Bronchial epithelial cell (primary cell): ENCODE data around the gene NT5M. TPM values are rescaled to one million over a fixed set of nuclear protein-coding genes. Genes with fewer than 3 reads are reported as not detected.

Source experiments
- DNase-seq: peaks from one replicate; pipeline ENCODE4 v3.0.0-alpha.2; 2010; ENCODE audit warnings: low read depth
- FAIRE-seq: peaks from 2 replicates; lab custom pipeline; 2011; peaks lifted over from hg19 to GRCh38; lab: Jason Lieb, UNC
- H3K27me3 ChIP-seq: 2 replicates; pipeline ENCODE4 v1.5.1; 2011; ENCODE audit warnings: low read length; ENCODE audit not compliant: control insufficient read depth, insufficient read depth
- H3K36me3 ChIP-seq: 2 replicates; pipeline ENCODE4 v1.5.1; 2011; ENCODE audit warnings: low read length; ENCODE audit not compliant: control insufficient read depth, insufficient read depth
- H3K4me3 ChIP-seq: 2 replicates; pipeline ENCODE4 v1.5.1; 2011; ENCODE audit warnings: mild to moderate bottlenecking, low read depth, low read length, control low read depth
- CTCF ChIP-seq: IDR thresholded peaks from 2 replicates; pipeline ENCODE4 v1.5.1; 2011; ENCODE audit warnings: mild to moderate bottlenecking, moderate library complexity, low read length, control low read depth, inconsistent platforms; ENCODE audit not compliant: insufficient read depth, severe bottlenecking
- total RNA-seq: library from RNA; depleted of rRNA; stranded (reverse); fragments of >200 nt; gene quantifications from 2 replicates; pipeline ENCODE4 v1.2.1, GENCODE V29; 2014

Gene NT5M
- total RNA-seq, 1 donor from 2014 or later: 0.79 TPM

DNA sequence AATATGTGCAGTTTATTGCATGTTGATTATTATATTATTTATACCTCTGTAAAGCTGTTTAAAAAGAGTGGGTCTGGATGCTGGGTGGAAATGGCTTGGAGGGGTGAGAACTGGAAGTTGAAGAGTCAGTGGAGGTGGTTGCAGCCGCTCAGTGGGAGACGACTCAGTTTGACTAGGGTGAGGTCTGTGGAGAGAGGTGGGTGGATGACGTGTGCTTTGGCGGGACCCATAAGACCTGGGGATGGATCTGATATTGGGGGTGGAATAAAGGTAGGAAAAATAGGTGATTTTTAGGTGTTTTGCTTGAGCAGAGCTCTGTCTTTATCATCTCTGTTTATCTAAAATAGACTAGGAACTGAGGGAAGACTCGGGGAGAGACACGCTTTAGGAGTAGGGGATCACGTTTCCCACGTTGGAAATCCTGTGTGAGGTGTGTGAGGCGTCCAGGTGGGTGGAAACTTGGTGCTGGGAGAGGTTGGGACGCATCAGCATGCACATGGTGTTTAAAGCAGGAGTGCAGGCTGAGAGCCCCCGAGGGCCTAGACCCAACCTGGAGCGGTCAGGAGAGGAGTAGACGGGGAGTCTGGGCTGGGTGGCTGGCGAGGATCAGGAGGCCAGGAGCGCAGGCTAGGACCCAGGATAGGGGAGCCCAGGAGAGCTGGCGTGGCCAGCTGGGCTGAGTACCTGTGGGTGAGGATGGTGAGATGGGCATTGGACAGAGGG is 17.2 kb downstream of the NT5M start:
- no peak for FAIRE-seq
- DNase-seq: no peak
- TF ChIP-seq CTCF: no peak

DNA sequence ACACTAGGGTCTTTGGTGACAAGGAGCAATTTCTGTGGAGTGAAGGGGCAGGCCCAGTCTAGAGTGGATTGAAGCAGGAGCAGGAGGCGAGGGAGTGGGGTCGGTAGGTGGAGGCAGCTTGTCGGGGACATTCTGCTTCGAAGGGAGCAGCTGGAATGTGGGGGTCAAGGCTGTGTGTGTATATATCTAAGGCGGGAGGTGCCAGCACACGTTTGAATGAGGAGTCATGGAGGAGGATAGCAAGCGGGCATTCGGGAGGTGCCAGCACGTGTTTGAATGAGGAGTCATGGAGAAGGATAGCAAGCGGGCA is 17.7 kb downstream of the NT5M start:
- DNase-seq (no peak), FAIRE-seq (no peak)
- Histone ChIP-seq H3K27me3 (peaks cover 1% of the 10 kb centered on the region), H3K36me3 (no peaks in the 10 kb centered on the region), H3K4me3 (no peak overlapping the region)
- no peak for TF ChIP-seq CTCF

More for the DNA sequence above, 17.2 kb downstream of the NT5M start:
- Histone ChIP-seq H3K4me3 (no peak overlapping the region), H3K27me3 (peaks cover 1% of the 10 kb centered on the region), H3K36me3 (no peaks in the 10 kb centered on the region)

- Histone ChIP-seq H3K4me3 (no peak overlapping the region), H3K27me3 (peaks cover 1% of the 10 kb centered on the region), H3K36me3 (no peaks in the 10 kb centered on the region)
- TF ChIP-seq CTCF: no peak
- FAIRE-seq (no peak), DNase-seq (no peak)
Observed at GRCh38 chr17:17321356-17322025, 18.3 kb downstream of the NT5M start.

DNA sequence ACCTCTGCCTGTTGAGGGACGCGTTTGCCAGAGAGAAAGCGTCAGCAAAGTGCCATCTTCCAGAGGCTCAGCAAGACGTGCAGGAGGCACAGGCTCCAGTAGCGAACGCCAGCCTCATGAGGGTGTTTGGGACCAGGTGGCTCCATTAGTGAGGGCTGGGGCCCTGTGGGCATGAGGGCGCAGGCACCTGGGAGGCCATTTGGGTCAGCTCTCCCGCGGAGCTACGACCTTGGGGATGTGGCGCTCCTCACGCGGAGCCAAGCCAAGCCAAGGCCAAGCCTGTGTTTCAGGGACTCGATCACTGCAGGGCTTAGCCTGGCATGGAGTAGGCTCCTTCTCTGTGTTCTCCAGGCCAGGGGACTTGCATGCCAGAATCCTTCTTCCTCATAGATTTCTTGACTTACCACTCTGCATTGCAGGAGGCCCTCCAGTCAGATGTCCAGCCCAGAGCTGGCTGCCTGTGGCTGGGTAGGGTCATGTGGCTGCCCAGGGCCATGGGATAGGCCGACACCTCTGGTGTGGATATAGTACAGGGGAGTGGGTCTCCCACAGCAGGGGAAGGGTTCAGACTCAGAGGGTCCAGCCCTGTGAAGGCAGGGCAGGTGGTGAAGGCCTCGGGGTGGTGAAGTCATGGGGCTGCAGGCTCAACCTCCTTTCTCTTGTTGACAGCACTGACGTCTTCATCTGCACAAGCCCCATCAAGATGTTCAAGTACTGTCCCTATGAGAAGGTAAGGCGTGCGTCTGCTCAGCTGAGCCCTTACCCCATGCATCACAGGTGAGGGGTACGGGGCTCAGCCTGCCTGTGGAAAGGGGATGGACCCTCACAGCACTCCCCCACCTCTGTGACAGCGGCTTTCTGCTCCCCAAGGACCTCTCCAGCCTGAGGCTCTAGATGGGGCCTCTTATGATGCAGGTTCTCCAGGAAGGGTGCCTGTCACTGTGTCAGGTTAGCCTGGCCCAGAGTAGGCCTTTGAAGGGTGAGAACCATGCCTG is 19.6 kb downstream of the NT5M start:
- DNase-seq (no peak), FAIRE-seq (no peak)
- H3K36me3 ChIP-seq: no peaks in the 10 kb centered on the region
- H3K27me3 ChIP-seq: peaks cover 1% of the 10 kb centered on the region
- H3K4me3 ChIP-seq: no peak overlapping the region
- TF ChIP-seq CTCF: no peak

DNA sequence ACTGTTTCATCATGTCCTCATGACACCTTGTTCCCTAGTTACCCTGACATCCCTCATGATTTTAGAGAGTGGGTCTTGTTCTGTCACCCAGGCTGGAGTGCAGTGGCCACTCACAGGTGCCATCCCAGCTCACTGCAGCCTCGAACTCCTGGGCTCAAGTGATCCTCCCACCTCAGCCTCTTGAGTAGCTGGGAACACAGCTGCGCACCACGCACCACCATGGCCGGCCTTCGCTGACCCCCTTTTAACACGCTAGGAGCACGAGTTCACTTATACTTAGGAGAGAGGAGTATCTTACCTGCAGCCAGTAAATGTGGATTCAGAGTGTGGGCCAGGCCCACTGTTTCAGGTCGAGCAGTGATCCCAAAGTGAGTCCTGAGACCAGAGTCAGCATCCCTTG is 21.4 kb downstream of the NT5M start:
- H3K27me3 ChIP-seq: peaks cover 1% of the 10 kb centered on the region
- H3K36me3 ChIP-seq: no peaks in the 10 kb centered on the region
- no peak for DNase-seq
- no peak for FAIRE-seq
- no peak for TF ChIP-seq CTCF
- no peak overlapping the region for H3K4me3 ChIP-seq
